HL-60/S4 treated with retinoic acid at 250 ng/mL for 4 days and 3 days (cell line): ENCODE data around the gene ZNF787.
"Not testable (repeated sequence)": the region's sequence is repeated elsewhere in the genome, so short reads cannot be mapped to it uniquely, and the experiment has no call there.

Source experiments
- in situ Hi-C: fragments of 300-500 bp; cut with MboI; formaldehyde crosslinking; loops from 2 replicates; pipeline ENCODE4 v1.7.0; 2022; ENCODE audit warnings: low sequenced_read_pairs

Gene ZNF787

GRCh38 chr19:56121180-56122167 lies at the start of gene ZNF787:
Gene ZNF787 (minus strand): TSS chr19:56121295. CDS start chr19:56103217, 18,078 bp downstream.
- in situ Hi-C loops = no loop called here

- in situ Hi-C loops = loop anchor here (10.0 kb wide), 1 partner anchor 95 kb away; no protein-coding TSS in a partner anchor
These were observed 49.2 kb upstream of the ZNF787 start for GRCh38 chr19:56170261-56170660.

DNA sequence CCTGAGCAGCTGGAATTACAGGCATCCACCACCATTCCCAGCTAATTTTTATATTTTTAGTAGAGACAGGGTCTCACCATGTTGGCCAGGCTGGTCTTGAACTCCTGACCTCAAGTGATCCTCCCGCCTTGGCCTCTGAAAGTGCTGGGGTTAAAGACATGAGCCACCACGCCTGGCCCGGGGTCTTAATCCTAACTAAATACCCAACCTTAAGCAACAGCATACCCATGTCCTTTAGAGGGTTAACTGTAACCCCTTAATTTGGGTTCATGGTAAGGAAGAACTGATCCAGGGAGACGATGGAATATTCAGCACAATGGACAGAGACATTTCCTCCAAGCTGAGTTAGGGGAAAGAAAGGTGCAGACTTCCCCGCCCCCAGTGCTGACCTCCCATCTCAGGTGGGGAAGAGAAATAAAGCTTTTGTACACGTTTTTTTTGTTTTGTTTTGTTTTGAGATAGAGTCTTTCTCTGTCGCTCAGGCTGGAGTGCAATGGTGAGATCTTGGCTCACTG lies 46.0 kb upstream of the ZNF787 start:
- in situ Hi-C loops = no loop called here

- in situ Hi-C loops = no loop called here
These were observed 42.0 kb upstream of the ZNF787 start for GRCh38 chr19:56163097-56163496.

DNA sequence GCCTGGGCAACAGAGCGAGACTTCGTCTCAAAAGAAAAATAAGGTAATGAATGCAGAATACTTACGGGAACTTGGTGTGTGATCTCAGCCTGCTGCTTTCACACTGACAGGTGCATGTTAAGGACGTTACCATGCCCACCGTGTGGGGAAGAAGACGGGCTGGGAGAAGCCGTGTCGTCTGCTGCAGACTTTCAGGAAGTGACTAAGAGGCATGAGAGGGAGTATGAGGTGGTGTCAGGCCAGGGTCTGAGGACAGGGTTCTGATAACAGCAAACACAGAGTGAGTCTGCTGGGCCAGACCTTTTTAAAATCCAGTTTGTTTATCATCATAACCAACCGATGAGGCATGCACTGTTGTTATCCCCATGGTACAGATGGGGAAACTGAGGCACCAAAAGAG lies 41.2 kb upstream of the ZNF787 start:
- in situ Hi-C loops = no loop called here

DNA sequence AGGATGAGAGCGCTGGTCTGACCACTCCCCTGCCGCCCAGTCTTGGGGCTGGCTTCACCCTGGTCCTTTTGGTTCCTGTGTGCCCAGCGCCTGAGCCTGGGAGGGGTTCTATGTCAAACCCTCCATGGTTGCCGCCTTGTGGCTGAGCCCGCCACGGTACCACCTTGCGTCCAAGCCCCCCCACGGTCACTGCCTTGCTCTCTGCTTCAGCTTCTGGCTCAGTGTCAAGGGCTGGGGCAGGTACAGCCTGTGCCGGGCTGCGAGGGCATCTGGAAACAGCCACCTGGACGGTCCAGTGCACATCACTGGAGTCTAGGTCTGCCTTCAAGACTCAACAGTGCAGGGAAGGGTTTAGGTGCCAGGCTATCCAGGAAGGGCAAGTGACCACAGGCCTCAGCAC lies 40.4 kb upstream of the ZNF787 start:
- in situ Hi-C loops = no loop called here

DNA sequence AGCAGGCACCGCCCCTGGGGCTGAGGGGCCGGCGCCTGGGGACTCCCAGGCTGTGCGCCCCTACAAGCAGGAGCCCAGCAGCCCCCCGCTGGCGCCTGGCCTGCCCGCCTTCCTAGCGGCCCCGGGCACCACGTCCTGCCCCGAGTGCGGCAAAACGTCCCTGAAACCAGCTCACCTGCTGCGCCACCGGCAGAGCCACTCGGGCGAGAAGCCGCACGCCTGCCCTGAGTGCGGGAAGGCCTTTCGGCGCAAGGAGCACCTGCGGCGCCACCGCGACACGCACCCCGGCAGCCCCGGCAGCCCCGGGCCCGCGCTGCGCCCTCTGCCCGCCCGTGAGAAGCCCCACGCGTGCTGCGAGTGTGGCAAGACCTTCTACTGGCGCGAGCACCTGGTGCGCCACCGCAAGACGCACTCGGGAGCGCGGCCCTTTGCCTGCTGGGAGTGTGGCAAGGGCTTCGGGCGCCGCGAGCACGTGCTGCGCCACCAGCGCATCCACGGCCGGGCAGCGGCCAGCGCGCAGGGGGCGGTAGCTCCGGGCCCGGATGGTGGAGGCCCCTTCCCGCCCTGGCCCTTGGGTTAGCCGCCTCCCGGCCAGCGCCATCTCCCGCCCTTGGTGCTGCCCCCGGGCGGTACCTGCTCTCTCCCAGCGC lies 38.7 kb upstream of the ZNF787 start:
- in situ Hi-C loops = no loop called here

GRCh38 chr19:56159009-56159559 lies 38.0 kb upstream of the ZNF787 start:
- in situ Hi-C loops = no loop called here

DNA sequence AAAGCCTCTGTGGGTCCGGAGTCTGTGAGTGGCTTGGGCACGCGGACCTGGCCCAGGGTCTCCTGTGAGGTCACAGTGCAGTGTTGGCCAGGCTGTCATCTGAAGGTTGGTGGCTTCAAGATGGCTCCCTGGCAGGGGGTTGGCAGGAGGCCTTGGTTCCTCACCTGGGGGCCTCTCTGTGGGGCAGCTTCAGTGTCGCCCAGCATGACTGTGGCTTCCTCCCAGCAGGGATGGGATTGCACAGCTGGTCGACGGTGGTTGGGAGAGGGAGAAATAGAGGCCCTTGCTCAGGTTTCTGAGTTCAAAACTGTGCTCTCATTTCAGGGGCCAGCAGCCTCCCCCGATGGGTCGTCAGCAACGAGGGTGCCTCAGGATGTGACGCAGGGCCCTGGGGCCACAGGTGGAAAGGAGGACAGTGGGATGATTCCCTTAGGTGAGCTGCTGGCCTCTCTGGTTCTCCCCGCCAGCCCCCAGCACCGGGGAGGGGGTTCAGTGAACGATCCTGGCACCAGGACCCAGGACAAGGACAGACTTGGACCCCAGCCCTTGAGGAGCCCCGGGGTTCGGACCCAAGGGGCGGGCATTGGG lies 37.2 kb upstream of the ZNF787 start:
- in situ Hi-C loops = no loop called here

GRCh38 chr19:56156768-56157167 lies 35.7 kb upstream of the ZNF787 start:
- in situ Hi-C loops = no loop called here

GRCh38 chr19:56155124-56155687 lies 34.1 kb upstream of the ZNF787 start:
- in situ Hi-C loops = no loop called here

DNA sequence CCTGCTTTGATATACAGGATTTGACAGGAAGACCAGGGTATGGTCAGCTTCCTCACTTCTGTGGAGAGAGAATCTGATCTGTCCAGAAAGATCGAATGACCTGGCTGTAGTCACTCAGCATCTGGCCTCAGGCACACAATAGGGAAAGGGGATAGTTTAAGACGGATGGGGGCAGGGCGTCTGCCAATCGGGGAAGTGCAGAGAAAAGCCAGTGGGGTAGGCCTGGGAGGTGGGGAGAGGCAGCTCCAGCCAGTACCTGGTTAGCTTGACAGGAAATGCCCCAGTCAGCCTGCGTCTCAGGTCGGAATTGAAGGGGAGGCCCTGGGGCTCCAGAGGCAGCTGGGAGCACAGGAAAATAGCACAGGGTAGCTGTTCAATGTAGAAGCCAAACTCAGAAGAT lies 32.4 kb upstream of the ZNF787 start:
- in situ Hi-C loops = no loop called here

DNA sequence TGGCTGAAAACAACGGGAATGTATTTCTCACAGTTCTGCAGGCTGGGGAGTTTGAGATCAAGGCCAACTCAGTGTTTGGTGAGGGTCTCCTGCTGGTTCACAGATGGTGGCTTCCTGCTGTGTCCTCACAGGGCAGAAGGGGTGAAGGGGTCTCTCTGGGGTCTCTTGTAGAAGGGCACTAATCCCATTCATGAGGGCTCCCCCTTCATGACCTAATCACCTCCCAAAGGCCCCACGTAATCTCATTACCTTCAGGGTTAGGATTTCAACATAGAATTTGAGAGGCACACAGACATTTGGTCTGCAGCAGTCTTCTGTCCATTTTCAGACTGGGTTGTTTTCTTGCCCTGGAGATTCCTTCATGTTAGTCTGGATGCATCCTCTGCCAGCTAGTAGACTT lies 31.5 kb upstream of the ZNF787 start:
- in situ Hi-C loops = no loop called here

DNA sequence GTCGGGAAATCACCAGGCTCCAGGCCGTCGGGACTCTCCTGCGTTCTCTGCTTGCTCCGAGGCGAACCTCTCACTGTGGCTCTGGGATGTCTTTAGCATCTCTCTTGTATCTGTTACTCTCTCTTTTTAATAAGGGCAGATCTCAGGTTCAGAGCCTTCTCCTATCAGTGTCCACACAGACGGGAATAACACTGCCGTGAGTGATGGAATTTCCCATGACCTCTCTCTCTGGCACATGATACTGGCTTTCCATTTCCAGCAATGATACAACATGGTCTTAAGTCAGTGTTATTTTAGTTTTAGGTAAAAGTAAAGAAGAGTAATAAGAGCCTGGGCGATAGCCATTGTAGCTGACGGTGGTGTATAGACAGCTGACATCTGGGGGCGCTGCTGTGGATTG lies 29.3 kb upstream of the ZNF787 start:
- in situ Hi-C loops = no loop called here

GRCh38 chr19:56149656-56150038 lies 28.6 kb upstream of the ZNF787 start:
- in situ Hi-C loops = no loop called here

GRCh38 chr19:56148955-56149655 lies 28.0 kb upstream of the ZNF787 start:
- in situ Hi-C loops = not testable (repeated sequence)

DNA sequence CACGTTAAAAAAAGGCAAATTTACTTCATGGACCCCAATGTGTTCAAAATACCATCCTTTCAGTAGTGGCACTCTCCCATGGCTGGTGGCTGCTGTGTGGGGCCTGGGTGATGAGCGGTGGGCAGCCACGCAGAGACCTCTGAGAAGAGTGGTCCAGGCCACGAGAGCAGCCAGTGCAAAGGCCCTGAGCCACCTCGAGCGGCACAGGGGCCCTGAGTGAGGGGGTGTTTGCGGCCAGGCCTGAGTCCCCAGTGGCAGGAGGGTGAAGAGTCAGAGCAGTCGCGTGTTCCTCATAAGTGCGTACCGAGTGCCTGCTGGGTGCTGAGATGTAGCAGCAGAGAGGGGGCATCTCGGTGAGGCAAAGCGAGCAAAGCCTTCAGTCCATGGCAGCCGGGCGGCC lies 27.0 kb upstream of the ZNF787 start:
- in situ Hi-C loops = no loop called here

- in situ Hi-C loops = no loop called here
These were observed 26.2 kb upstream of the ZNF787 start for GRCh38 chr19:56147307-56147706.

DNA sequence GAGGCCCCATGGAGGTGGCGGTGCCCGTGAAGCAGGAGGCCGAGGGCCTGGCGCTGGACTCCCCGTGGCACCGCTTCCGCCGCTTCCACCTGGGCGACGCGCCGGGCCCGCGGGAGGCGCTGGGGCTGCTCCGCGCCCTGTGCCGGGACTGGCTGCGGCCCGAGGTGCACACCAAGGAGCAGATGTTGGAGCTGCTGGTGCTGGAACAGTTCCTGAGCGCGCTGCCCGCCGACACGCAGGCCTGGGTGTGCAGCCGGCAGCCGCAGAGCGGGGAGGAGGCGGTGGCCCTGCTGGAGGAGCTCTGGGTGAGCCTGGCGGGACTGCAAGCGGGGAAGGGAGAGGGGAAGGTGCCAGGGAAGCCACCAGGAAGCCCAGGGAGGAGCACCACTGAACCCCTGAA lies 25.8 kb upstream of the ZNF787 start:
- in situ Hi-C loops = no loop called here

GRCh38 chr19:56145698-56146097 lies 24.6 kb upstream of the ZNF787 start:
- in situ Hi-C loops = no loop called here
